Astrocyte (in vitro differentiated cells and primary cell): ENCODE data around the gene LYRM4. TPM values are rescaled to one million over a fixed set of nuclear protein-coding genes. Genes with fewer than 3 reads are reported as not detected.

Experiments
- DNase-seq: peaks from one replicate; pipeline ENCODE4 v3.0.0-alpha.2; 2010; ENCODE audit warnings: low read depth
- FAIRE-seq: peaks from 2 replicates; lab custom pipeline; 2011; peaks lifted over from hg19 to GRCh38; lab: Jason Lieb, UNC
- H2AFZ ChIP-seq: 2 replicates; pipeline ENCODE4 v1.6.0; 2012; ENCODE audit warnings: low read depth, low read length, inconsistent platforms
- H3K27ac ChIP-seq: 2 replicates; pipeline ENCODE4 v1.5.1; 2011; ENCODE audit warnings: low read depth, low read length, inconsistent platforms
- H3K27me3 ChIP-seq: 2 replicates; pipeline ENCODE4 v1.6.0; 2011; ENCODE audit warnings: low read length, inconsistent platforms; ENCODE audit not compliant: insufficient read depth
- H3K36me3 ChIP-seq: 2 replicates; pipeline ENCODE4 v1.5.1; 2011; ENCODE audit warnings: low read length, inconsistent platforms; ENCODE audit not compliant: insufficient read depth
- H3K4me1 ChIP-seq: 2 replicates; pipeline ENCODE4 v1.5.1; 2011; ENCODE audit warnings: low read length, inconsistent platforms; ENCODE audit not compliant: insufficient read depth
- H3K4me2 ChIP-seq: 2 replicates; pipeline ENCODE4 v1.6.0; 2012; ENCODE audit warnings: low read length, inconsistent platforms
- H3K4me3 ChIP-seq: 2 replicates; pipeline ENCODE4 v1.5.1; 2011; ENCODE audit warnings: low read depth, mild to moderate bottlenecking, low read length, inconsistent platforms; ENCODE audit not compliant: insufficient read depth
- H3K79me2 ChIP-seq: 2 replicates; pipeline ENCODE4 v1.6.0; 2012; ENCODE audit warnings: mild to moderate bottlenecking, low read length, inconsistent platforms; ENCODE audit not compliant: insufficient read depth
- H3K9ac ChIP-seq: 2 replicates; pipeline ENCODE4 v1.6.0; 2012; ENCODE audit warnings: mild to moderate bottlenecking, low read length, inconsistent platforms
- H3K9me3 ChIP-seq: 2 replicates; pipeline ENCODE4 v1.5.1; 2012; ENCODE audit warnings: low read depth, mild to moderate bottlenecking, low read length, inconsistent platforms; ENCODE audit not compliant: insufficient read depth
- H4K20me1 ChIP-seq: 2 replicates; pipeline ENCODE4 v1.6.0; 2012; ENCODE audit warnings: low read length, inconsistent platforms; ENCODE audit not compliant: insufficient read depth
- H3K27ac Mint-ChIP-seq: one replicate; pipeline ENCODE4 v1.8.0; 2021; ENCODE audit warnings: mild to moderate bottlenecking, mixed read lengths; ENCODE audit not compliant: unreplicated experiment
- H3K27me3 Mint-ChIP-seq: one replicate; pipeline ENCODE4 v1.8.0; 2021; ENCODE audit warnings: low read depth, mixed read lengths; ENCODE audit not compliant: unreplicated experiment
- H3K36me3 Mint-ChIP-seq: one replicate; pipeline ENCODE4 v1.8.0; 2021; ENCODE audit warnings: low read depth, mixed read lengths; ENCODE audit not compliant: unreplicated experiment
- H3K4me1 Mint-ChIP-seq: one replicate; pipeline ENCODE4 v1.8.0; 2021; ENCODE audit warnings: low read depth, mixed read lengths; ENCODE audit not compliant: unreplicated experiment
- H3K4me3 Mint-ChIP-seq: one replicate; pipeline ENCODE4 v1.8.0; 2021; ENCODE audit warnings: mild to moderate bottlenecking, moderate library complexity, mixed read lengths; ENCODE audit not compliant: unreplicated experiment
- H3K9me3 Mint-ChIP-seq: one replicate; pipeline ENCODE4 v1.8.0; 2021; ENCODE audit warnings: mild to moderate bottlenecking, mixed read lengths; ENCODE audit not compliant: unreplicated experiment
- EZH2 ChIP-seq: IDR thresholded peaks from 2 replicates; pipeline ENCODE4 v1.6.1; 2012; ENCODE audit warnings: mild to moderate bottlenecking, low read length, inconsistent platforms; ENCODE audit not compliant: insufficient read depth
- total RNA-seq: library from RNA; stranded (reverse); gene quantifications from 2 replicates; pipeline ENCODE4 v1.2.1, GENCODE V29; 2021
- TF ChIP-seq, protein P1 (sequence below): IDR thresholded peaks from 2 replicates; pipeline ENCODE4 v1.5.1; 2011; ENCODE audit warnings: low read depth, mild to moderate bottlenecking, inconsistent platforms, low read length, moderate library complexity; ENCODE audit not compliant: insufficient read depth

The LYRM4 gene
- total RNA-seq, 1 donor from 2014 or later, result 39.1 TPM

GRCh38 chr6:5215159-5215558, 45.6 kb downstream of the LYRM4 start:
- DNase-seq (peak; percentile 8), FAIRE-seq (no peak)
- Histone ChIP-seq H3K27me3 (no peaks in the 10 kb centered on the region), H3K4me3 (no peak overlapping the region), H4K20me1 (peaks cover 4% of the 10 kb centered on the region), H3K36me3 (no peaks in the 10 kb centered on the region), H2AFZ (no peak overlapping the region), H3K9me3 (no peaks in the 10 kb centered on the region), H3K27ac (no peak overlapping the region), H3K4me2 (no peak overlapping the region), H3K4me1 (peaks cover 8% of the 10 kb centered on the region), H3K9ac (no peak overlapping the region), H3K79me2 (no peaks in the 10 kb centered on the region)
- Mint-ChIP-seq H3K4me1 (peaks cover 26% of the 10 kb centered on the region), H3K9me3 (no peaks in the 10 kb centered on the region), H3K27me3 (no peaks in the 10 kb centered on the region), H3K36me3 (peaks cover 2% of the 10 kb centered on the region), H3K27ac (peak overlapping the region; percentile 77), H3K4me3 (no peak overlapping the region)
- no peak for TF ChIP-seq EZH2
- TF ChIP-seq, protein P1, sequence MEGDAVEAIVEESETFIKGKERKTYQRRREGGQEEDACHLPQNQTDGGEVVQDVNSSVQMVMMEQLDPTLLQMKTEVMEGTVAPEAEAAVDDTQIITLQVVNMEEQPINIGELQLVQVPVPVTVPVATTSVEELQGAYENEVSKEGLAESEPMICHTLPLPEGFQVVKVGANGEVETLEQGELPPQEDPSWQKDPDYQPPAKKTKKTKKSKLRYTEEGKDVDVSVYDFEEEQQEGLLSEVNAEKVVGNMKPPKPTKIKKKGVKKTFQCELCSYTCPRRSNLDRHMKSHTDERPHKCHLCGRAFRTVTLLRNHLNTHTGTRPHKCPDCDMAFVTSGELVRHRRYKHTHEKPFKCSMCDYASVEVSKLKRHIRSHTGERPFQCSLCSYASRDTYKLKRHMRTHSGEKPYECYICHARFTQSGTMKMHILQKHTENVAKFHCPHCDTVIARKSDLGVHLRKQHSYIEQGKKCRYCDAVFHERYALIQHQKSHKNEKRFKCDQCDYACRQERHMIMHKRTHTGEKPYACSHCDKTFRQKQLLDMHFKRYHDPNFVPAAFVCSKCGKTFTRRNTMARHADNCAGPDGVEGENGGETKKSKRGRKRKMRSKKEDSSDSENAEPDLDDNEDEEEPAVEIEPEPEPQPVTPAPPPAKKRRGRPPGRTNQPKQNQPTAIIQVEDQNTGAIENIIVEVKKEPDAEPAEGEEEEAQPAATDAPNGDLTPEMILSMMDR, result no peak

DNA sequence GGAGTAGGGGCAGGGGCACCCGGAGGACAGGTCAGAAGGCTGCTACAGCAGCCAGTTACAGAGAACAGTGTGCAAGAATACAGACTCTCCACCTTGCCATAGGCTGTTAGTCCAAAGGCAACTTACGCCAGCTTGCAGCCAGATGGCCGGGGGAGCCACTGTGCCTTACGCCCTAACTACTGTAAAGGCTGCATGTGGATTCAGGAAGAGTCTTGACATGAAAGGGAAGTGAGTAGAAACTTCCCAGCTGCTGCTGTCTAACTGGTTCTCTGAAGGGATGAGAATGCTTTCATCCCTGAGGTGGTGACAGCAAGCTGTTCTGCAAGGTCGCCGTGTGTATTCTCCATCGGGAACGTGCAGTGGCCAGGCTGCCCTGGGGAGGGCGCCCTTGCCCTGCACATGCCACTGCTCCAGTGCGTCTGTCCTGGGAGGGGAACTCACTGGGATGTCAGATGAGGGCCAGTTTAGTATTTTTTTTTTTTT, 46.1 kb downstream of the LYRM4 start:
- peaks cover 8% of the 10 kb centered on the region for H3K4me1 ChIP-seq
- no peaks in the 10 kb centered on the region for H3K36me3 ChIP-seq
- no peaks in the 10 kb centered on the region for H3K27me3 Mint-ChIP-seq
- H2AFZ ChIP-seq, result no peak overlapping the region
- peaks cover 2% of the 10 kb centered on the region for H3K36me3 Mint-ChIP-seq
- H3K27ac Mint-ChIP-seq, result peak overlapping the region; percentile 77
- no peaks in the 10 kb centered on the region for H3K9me3 ChIP-seq
- H3K4me3 Mint-ChIP-seq, result no peak overlapping the region
- H3K9me3 Mint-ChIP-seq, result no peaks in the 10 kb centered on the region
- no peak overlapping the region for H3K9ac ChIP-seq
- peaks cover 24% of the 10 kb centered on the region for H3K4me1 Mint-ChIP-seq
- TF ChIP-seq, protein P1, result peak; percentile 44
- TF ChIP-seq EZH2, result no peak
- H4K20me1 ChIP-seq, result no peaks in the 10 kb centered on the region
- H3K79me2 ChIP-seq, result no peaks in the 10 kb centered on the region
- FAIRE-seq, result no peak
- H3K4me3 ChIP-seq, result no peak overlapping the region
- no peak overlapping the region for H3K4me2 ChIP-seq
- no peaks in the 10 kb centered on the region for H3K27me3 ChIP-seq
- DNase-seq, result no peak
- no peak overlapping the region for H3K27ac ChIP-seq

DNA sequence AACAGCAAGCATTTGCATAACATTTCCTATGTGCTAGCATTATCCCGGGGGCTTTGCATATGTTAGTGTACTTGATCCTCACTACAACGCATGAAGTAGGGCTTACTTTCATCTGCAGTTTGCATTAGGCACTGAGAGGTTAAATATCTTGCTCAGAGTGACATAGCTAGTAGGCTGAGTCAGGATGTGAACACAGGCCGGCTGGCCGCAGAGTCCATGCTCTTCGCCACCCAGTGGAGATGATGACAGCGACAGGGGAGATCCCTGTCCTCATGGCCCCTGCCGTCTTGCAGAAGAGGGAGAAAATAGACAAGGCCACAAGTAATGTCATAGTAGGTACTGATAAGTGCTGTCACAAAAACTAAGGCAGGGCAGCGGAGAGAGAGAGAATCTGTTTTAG, 46.9 kb downstream of the LYRM4 start:
- H3K4me1 Mint-ChIP-seq, result peaks cover 24% of the 10 kb centered on the region
- Histone ChIP-seq H3K27ac (no peak overlapping the region), H3K79me2 (no peaks in the 10 kb centered on the region), H3K4me3 (no peak overlapping the region), H3K4me2 (no peak overlapping the region), H3K9me3 (no peaks in the 10 kb centered on the region), H3K9ac (no peak overlapping the region), H2AFZ (no peak overlapping the region), H4K20me1 (no peaks in the 10 kb centered on the region), H3K4me1 (peaks cover 8% of the 10 kb centered on the region), H3K36me3 (no peaks in the 10 kb centered on the region), H3K27me3 (no peaks in the 10 kb centered on the region)
- H3K4me3 Mint-ChIP-seq, result peak overlapping the region; percentile 75
- FAIRE-seq, result no peak
- H3K27me3 Mint-ChIP-seq, result no peaks in the 10 kb centered on the region
- DNase-seq, result peak; percentile 18
- no peaks in the 10 kb centered on the region for H3K9me3 Mint-ChIP-seq
- peak overlapping the region; percentile 50 for H3K27ac Mint-ChIP-seq
- no peak for TF ChIP-seq EZH2
- TF ChIP-seq, protein P1, result peak; percentile 15
- H3K36me3 Mint-ChIP-seq, result peaks cover 2% of the 10 kb centered on the region
